H9 (cell line): ENCODE measurements around the gene CASP10. TPM values are rescaled to one million over a fixed set of nuclear protein-coding genes. Genes with fewer than 3 reads are reported as not detected.

Source experiments
- DNase-seq: peaks from one replicate; pipeline ENCODE4 v3.0.0-alpha.2; 2017
- H2AFZ ChIP-seq: one replicate; pipeline ENCODE4 v1.6.1; 2013; ENCODE audit warnings: mild to moderate bottlenecking, low read length, control low read depth, moderate library complexity
- H2AK5ac ChIP-seq: 2 replicates; pipeline ENCODE4 v1.6.1; 2013; ENCODE audit warnings: low read length, control low read depth, mixed read lengths; ENCODE audit not compliant: insufficient read length
- H2BK120ac ChIP-seq: one replicate; pipeline ENCODE4 v1.6.1; 2013; ENCODE audit warnings: low read depth, mild to moderate bottlenecking, low read length, control low read depth, inconsistent platforms; ENCODE audit not compliant: poor library complexity, severe bottlenecking
- H2BK12ac ChIP-seq: 2 replicates; pipeline ENCODE4 v1.6.1; 2013; ENCODE audit warnings: low read length, control low read depth, mixed read lengths, low read depth; ENCODE audit not compliant: insufficient read length
- H2BK15ac ChIP-seq: 2 replicates; pipeline ENCODE4 v1.6.1; 2013; ENCODE audit warnings: low read depth, low read length, control low read depth
- H2BK20ac ChIP-seq: one replicate; pipeline ENCODE4 v1.6.1; 2013; ENCODE audit warnings: low read depth, mild to moderate bottlenecking, low read length, control low read depth, inconsistent platforms; ENCODE audit not compliant: poor library complexity, severe bottlenecking
- H2BK5ac ChIP-seq: 2 replicates; pipeline ENCODE4 v1.6.1; 2013; ENCODE audit warnings: low read length, control low read depth, mixed read lengths; ENCODE audit not compliant: insufficient read length
- H3K14ac ChIP-seq: 2 replicates; pipeline ENCODE4 v1.6.1; 2013; ENCODE audit warnings: low read length, control low read depth; ENCODE audit not compliant: insufficient read depth
- H3K18ac ChIP-seq: 2 replicates; pipeline ENCODE4 v1.6.1; 2013; ENCODE audit warnings: low read depth, mild to moderate bottlenecking, mixed read lengths, low read length, control low read depth; ENCODE audit not compliant: insufficient read length
- H3K23ac ChIP-seq: 2 replicates; pipeline ENCODE4 v1.6.1; 2013; ENCODE audit warnings: low read length, control low read depth, mixed read lengths, low read depth; ENCODE audit not compliant: insufficient read length
- H3K23me2 ChIP-seq: 2 replicates; pipeline ENCODE4 v1.6.1; 2013; ENCODE audit warnings: low read depth, mild to moderate bottlenecking, mixed read lengths, low read length, control low read depth; ENCODE audit not compliant: insufficient read length, poor library complexity, severe bottlenecking
- H3K27ac ChIP-seq: 2 replicates; pipeline ENCODE4 v1.5.1; 2013; ENCODE audit warnings: low read length, control low read depth, mixed read lengths, low read depth; ENCODE audit not compliant: insufficient read length
- H3K27me3 ChIP-seq: 2 replicates; pipeline ENCODE4 v1.6.1; 2013; ENCODE audit warnings: low read length, control low read depth, inconsistent platforms; ENCODE audit not compliant: insufficient read depth
- H3K4ac ChIP-seq: 2 replicates; pipeline ENCODE4 v1.6.1; 2013; ENCODE audit warnings: low read depth, mild to moderate bottlenecking, control low read depth, inconsistent platforms, low read length, moderate library complexity
- H3K4me1 ChIP-seq: 2 replicates; pipeline ENCODE4 v1.6.1; 2013; ENCODE audit warnings: low read length, control low read depth, inconsistent platforms; ENCODE audit not compliant: insufficient read depth
- H3K4me2 ChIP-seq: 2 replicates; pipeline ENCODE4 v1.6.1; 2013; ENCODE audit warnings: low read length, control low read depth, mixed read lengths; ENCODE audit not compliant: insufficient read length, insufficient read depth
- H3K56ac ChIP-seq: 2 replicates; pipeline ENCODE4 v1.6.1; 2013; ENCODE audit warnings: low read depth, mild to moderate bottlenecking, mixed read lengths, low read length, control low read depth; ENCODE audit not compliant: insufficient read length
- H3K79me1 ChIP-seq: 2 replicates; pipeline ENCODE4 v1.6.1; 2013; ENCODE audit warnings: low read depth, mild to moderate bottlenecking, moderate library complexity, low read length, control low read depth, inconsistent platforms; ENCODE audit not compliant: insufficient read depth, poor library complexity, severe bottlenecking
- H3K79me2 ChIP-seq: 2 replicates; pipeline ENCODE4 v1.6.1; 2013; ENCODE audit warnings: low read length, control low read depth, inconsistent platforms; ENCODE audit not compliant: insufficient read depth
- H3K9ac ChIP-seq: 2 replicates; pipeline ENCODE4 v1.6.1; 2013; ENCODE audit warnings: low read length, control low read depth, mixed read lengths; ENCODE audit not compliant: insufficient read length; ENCODE audit errors: extremely low read depth
- H3K9me3 ChIP-seq: one replicate; pipeline ENCODE4 v1.6.1; 2013; ENCODE audit warnings: low read depth, low read length, inconsistent platforms; ENCODE audit not compliant: control insufficient read depth
- H3T11ph ChIP-seq: one replicate; pipeline ENCODE4 v1.6.1; 2013; ENCODE audit warnings: mild to moderate bottlenecking, low read length, control low read depth, inconsistent platforms
- H4K20me1 ChIP-seq: one replicate; pipeline ENCODE4 v1.6.1; 2013; ENCODE audit not compliant: control insufficient read depth, insufficient read length, insufficient read depth
- H4K5ac ChIP-seq: 2 replicates; pipeline ENCODE4 v1.6.1; 2013; ENCODE audit warnings: low read depth, mild to moderate bottlenecking, mixed read lengths, low read length, control low read depth; ENCODE audit not compliant: insufficient read length
- H4K8ac ChIP-seq: replicated peaks from 2 replicates; pipeline ENCODE4 v1.6.1; 2013; ENCODE audit warnings: low read length, control low read depth, mixed read lengths, low read depth; ENCODE audit not compliant: insufficient read length
- H4K91ac ChIP-seq: 2 replicates; pipeline ENCODE4 v1.6.1; 2013; ENCODE audit warnings: low read depth, mild to moderate bottlenecking, moderate library complexity, mixed read lengths, low read length, control low read depth; ENCODE audit not compliant: insufficient read length
- H3K27ac Mint-ChIP-seq, 3 experiments: 2 replicates in 2 of 3; 3 replicates in 1 of 3; pipeline ENCODE4 v1.8.0; 2020 to 2021; ENCODE audit warnings: mixed read lengths in 3 of 3, mild to moderate bottlenecking in 1 of 3, moderate library complexity in 1 of 3
- H3K27me3 Mint-ChIP-seq: 2 replicates; pipeline ENCODE4 v1.8.0; 2021; ENCODE audit warnings: low read depth, mild to moderate bottlenecking, moderate library complexity, mixed read lengths
- H3K36me3 Mint-ChIP-seq, 3 experiments: 2 replicates in 2 of 3; 3 replicates in 1 of 3; pipeline ENCODE4 v1.8.0; 2020 to 2021; ENCODE audit warnings: low read depth in 3 of 3, mixed read lengths in 3 of 3; ENCODE audit not compliant: insufficient read depth in 1 of 3
- H3K4me1 Mint-ChIP-seq, 2 experiments: 2 replicates each; pipeline ENCODE4 v1.8.0; 2020; ENCODE audit warnings: mixed read lengths in 2 of 2
- H3K4me3 Mint-ChIP-seq, 2 experiments: 2 replicates in 1 of 2; 3 replicates in 1 of 2; pipeline ENCODE4 v1.8.0; 2020 to 2021; ENCODE audit warnings: mild to moderate bottlenecking in 2 of 2, mixed read lengths in 2 of 2, moderate library complexity in 1 of 2
- H3K9me3 Mint-ChIP-seq, 2 experiments: 2 replicates in 1 of 2; 3 replicates in 1 of 2; pipeline ENCODE4 v1.8.0; 2020; ENCODE audit warnings: mild to moderate bottlenecking in 2 of 2, mixed read lengths in 2 of 2, moderate library complexity in 1 of 2
- CTCF ChIP-seq: fragments of 200-600 bp; sonication (generic); conservative IDR thresholded peaks from 3 replicates; pipeline ENCODE4 v1.8.0; 2021; ENCODE audit warnings: antibody characterized with exemption, mild to moderate bottlenecking
- WGBS: extraction: QIAGEN DNeasy Blood & Tissue Kit; methylation state at CpG from one replicate; pipeline ENCODE4 v1.1.7; 2013; ENCODE audit warnings: missing lambda C conversion rate, low lambda C conversion rate, mixed read lengths; ENCODE audit not compliant: insufficient read length; ENCODE audit errors: extremely low coverage; 5-methylcytosine and 5-hydroxymethylcytosine counted together
- total RNA-seq: library from RNA; stranded (reverse); gene quantifications from 2 replicates; pipeline ENCODE4 v1.2.1, GENCODE V29; 2021

Gene CASP10
- total RNA-seq, 1 experiment from 2014 or later = 2.7 TPM

- H2AFZ ChIP-seq = no peak overlapping the region
- no peak overlapping the region for H3K9ac ChIP-seq
- H3K56ac ChIP-seq = no peak overlapping the region
- no peak overlapping the region for H3K18ac ChIP-seq
- H3K4ac ChIP-seq = no peak overlapping the region
- no peak overlapping the region for H3K14ac ChIP-seq
- no peaks in the 10 kb centered on the region for H3K4me1 ChIP-seq
- no peak overlapping the region for H4K91ac ChIP-seq
- H3K9me3 ChIP-seq = no peaks in the 10 kb centered on the region
- no peak overlapping the region for H2AK5ac ChIP-seq
- H2BK5ac ChIP-seq = no peak overlapping the region
- H3K23ac ChIP-seq = no peak overlapping the region
- no peak overlapping the region for H2BK12ac ChIP-seq
- H3K27ac ChIP-seq = no peak overlapping the region
- Mint-ChIP-seq H3K9me3 (no peaks in the 10 kb centered on the region; a peak in 1 of 5 replicates), H3K27ac (no peak overlapping the region), H3K36me3 (peaks cover 2 to 16% (median 13%) of the 10 kb centered on the region in 3 experiments; a peak in 6 of 7 replicates), H3K27me3 (no peaks in the 10 kb centered on the region), H3K4me1 (peaks cover 11 to 15% of the 10 kb centered on the region in 2 experiments), H3K4me3 (no peak overlapping the region)
- no peaks in the 10 kb centered on the region for H3K79me2 ChIP-seq
- no peaks in the 10 kb centered on the region for H3K23me2 ChIP-seq
- no peak overlapping the region for H4K8ac ChIP-seq
- no peaks in the 10 kb centered on the region for H3K79me1 ChIP-seq
- no peak overlapping the region for H2BK120ac ChIP-seq
- H3K27me3 ChIP-seq = no peaks in the 10 kb centered on the region
- no peak for DNase-seq
- no peak overlapping the region for H3T11ph ChIP-seq
- H2BK15ac ChIP-seq = no peak overlapping the region
- H4K5ac ChIP-seq = no peak overlapping the region
- no peak for TF ChIP-seq CTCF
- H4K20me1 ChIP-seq = no peaks in the 10 kb centered on the region
- WGBS = no CpG with 5 or more reads among the region's 28 CpGs
- no peak overlapping the region for H3K4me2 ChIP-seq
- H2BK20ac ChIP-seq = no peak overlapping the region
These were observed 45.2 kb upstream of the CASP10 start for GRCh38 chr2:201137505-201138400.
